GM06990 (cell line): ENCODE measurements around the gene EPC2.
"Not testable (repeated sequence)": the region's sequence is repeated elsewhere in the genome, so short reads cannot be mapped to it uniquely, and the experiment has no call there.

Source experiments
- DNase-seq: peaks from one replicate; pipeline ENCODE4 v3.0.0-alpha.2; 2011; ENCODE audit not compliant: insufficient read length; ENCODE audit errors: extremely low read depth
- H3K27me3 ChIP-seq: replicated peaks from 2 replicates; pipeline ENCODE4 v1.6.0; 2011; ENCODE audit warnings: low read length; ENCODE audit not compliant: control insufficient read depth, insufficient read depth
- H3K36me3 ChIP-seq: 2 replicates; pipeline ENCODE4 v1.5.1; 2011; ENCODE audit warnings: low read length; ENCODE audit not compliant: control insufficient read depth, insufficient read depth
- H3K4me3 ChIP-seq: replicated peaks from 2 replicates; pipeline ENCODE4 v1.5.1; 2011; ENCODE audit warnings: low read depth, mild to moderate bottlenecking, control low read depth, low read length
- CTCF ChIP-seq: IDR thresholded peaks from 2 replicates; pipeline ENCODE4 v1.5.1; 2011; ENCODE audit warnings: low read length, control low read depth, mild to moderate bottlenecking, inconsistent platforms; ENCODE audit not compliant: insufficient read depth, poor library complexity, severe bottlenecking

EPC2 gene

GRCh38 chr2:148658807-148659722 lies 14.5 kb downstream of the EPC2 start:
- Histone ChIP-seq H3K27me3 (no peaks in the 10 kb centered on the region), H3K4me3 (no peak overlapping the region), H3K36me3 (no peaks in the 10 kb centered on the region)
- DNase-seq = peak; percentile 48
- TF ChIP-seq CTCF = no peak

- Histone ChIP-seq H3K4me3 (no peak overlapping the region), H3K27me3 (no peaks in the 10 kb centered on the region), H3K36me3 (no peaks in the 10 kb centered on the region)
- DNase-seq = no peak
- TF ChIP-seq CTCF = no peak
Measured at GRCh38 chr2:148660999-148661398, 16.4 kb downstream of the EPC2 start.

DNA sequence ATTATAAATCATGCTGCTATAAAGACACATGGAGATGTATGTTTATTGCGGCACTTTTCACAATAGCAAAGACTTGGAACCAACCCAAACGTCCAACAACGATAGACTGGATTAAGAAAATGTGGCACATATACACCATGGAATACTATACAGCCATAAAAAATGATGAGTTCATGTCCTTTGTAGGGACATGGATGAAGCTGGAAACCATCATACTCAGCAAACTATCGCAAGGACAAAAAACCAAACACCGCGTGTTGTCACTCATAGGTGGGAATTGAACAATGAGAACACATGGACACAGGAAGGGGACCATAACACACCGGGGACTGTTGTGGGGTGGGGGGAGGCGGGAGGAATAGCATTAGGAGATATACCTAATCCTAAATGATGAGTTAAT lies 17.8 kb downstream of the EPC2 start:
- H3K36me3 ChIP-seq, DNase-seq, H3K27me3 ChIP-seq, H3K4me3 ChIP-seq: not testable (repeated sequence)

GRCh38 chr2:148664229-148664628 lies 19.7 kb downstream of the EPC2 start:
- DNase-seq = no peak
- H3K4me3 ChIP-seq = no peak overlapping the region
- no peaks in the 10 kb centered on the region for H3K36me3 ChIP-seq
- H3K27me3 ChIP-seq = no peaks in the 10 kb centered on the region
- TF ChIP-seq CTCF = no peak

GRCh38 chr2:148666555-148666954 lies 22.0 kb downstream of the EPC2 start:
- H3K27me3 ChIP-seq = no peaks in the 10 kb centered on the region
- no peak for TF ChIP-seq CTCF
- DNase-seq = no peak

DNA sequence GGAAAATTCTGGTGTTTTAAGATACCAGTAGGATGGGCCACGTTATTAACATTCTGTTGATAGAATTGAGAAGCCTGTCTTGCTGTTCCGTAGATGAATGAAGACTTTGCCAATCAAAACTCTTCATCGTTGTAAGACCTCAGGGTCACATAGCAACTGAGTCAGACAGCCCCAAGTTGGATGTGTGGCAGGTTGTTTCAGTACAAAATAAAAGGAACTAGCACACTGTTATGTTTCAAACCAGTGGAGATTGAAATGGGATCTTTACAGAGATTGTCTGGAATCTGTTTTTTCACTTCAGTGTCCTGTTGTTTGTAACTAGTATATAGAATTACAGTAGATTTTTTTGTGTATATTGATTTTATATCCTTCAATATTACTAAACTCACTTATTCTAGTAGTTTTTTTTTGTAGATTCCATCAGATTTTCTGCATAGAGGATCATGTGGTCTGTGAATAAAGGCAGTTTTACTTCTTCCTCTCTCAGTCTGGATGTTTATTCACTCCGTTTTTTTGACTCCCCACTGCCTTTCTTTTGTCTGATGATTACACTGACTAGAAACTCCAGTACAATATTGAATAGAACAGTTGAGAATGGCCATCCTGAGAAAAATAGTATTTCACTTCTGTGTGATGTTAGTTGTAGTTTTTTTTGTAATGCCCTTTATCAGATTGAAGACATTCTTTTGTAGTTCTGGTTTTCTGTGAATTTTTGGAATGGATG lies 22.7 kb downstream of the EPC2 start:
- TF ChIP-seq CTCF = no peak
- no peak overlapping the region for H3K4me3 ChIP-seq
- no peaks in the 10 kb centered on the region for H3K27me3 ChIP-seq
- no peaks in the 10 kb centered on the region for H3K36me3 ChIP-seq
- no peak for DNase-seq

More at GRCh38 chr2:148666555-148666954, 22.0 kb downstream of the EPC2 start:
- no peaks in the 10 kb centered on the region for H3K36me3 ChIP-seq
- no peak overlapping the region for H3K4me3 ChIP-seq
